GM12892 (cell line): Measurements from ENCODE around the gene DOCK1.

Experiments
- POLR2A ChIP-seq: IDR thresholded peaks from 2 replicates; pipeline ENCODE4 v1.6.1; 2011; ENCODE audit warnings: low read depth, low read length, control low read depth
- POLR2AphosphoS5 ChIP-seq: IDR thresholded peaks from 2 replicates; pipeline ENCODE4 v1.6.1; 2011; ENCODE audit warnings: low read depth, low read length, control low read depth
- TAF1 ChIP-seq: IDR thresholded peaks from 2 replicates; pipeline ENCODE4 v1.6.1; 2011; ENCODE audit warnings: low read depth, mild to moderate bottlenecking, control low read depth, low read length, borderline replicate concordance

DNA sequence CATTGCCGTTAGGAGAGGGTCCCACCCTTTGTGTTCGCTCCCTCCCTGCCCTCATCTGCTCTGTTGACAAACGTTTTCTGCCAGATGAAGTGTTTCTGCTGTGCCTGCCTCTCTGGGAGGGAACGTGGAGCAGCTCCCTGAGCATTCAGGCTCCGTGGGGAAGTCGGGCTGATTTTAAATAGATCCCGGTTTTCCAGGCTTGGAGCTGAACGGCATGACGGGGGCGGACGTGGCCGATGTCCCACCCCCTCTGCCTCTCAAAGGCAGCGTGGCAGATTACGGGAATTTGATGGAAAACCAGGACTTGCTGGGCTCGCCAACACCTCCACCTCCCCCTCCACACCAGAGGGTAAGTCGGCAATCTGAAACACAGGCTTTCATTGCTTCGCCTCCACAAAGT lies 542.0 kb downstream of the DOCK1 start:
- TF ChIP-seq POLR2AphosphoS5 (no peak), TAF1 (no peak), POLR2A (no peak)
